ENCODE data around the gene IL12B. TPM values are rescaled to one million over a fixed set of nuclear protein-coding genes. Genes with fewer than 3 reads are reported as not detected.

Gene IL12B
- total RNA-seq = under 0.01 and 0.16 TPM in 2 replicates

GRCh38 chr5:159330131-159330800, at the start of gene IL12B:
Gene IL12B, minus strand, starts transcription at chr5:159330487. Its CDS starts 3,705 bp downstream, at chr5:159326782.

Other genes starting within 250 kb of the IL12B start
- gene EBF1, start 230.6 kb downstream of the IL12B start, total RNA-seq = 4.7 and 11.1 TPM in 2 replicates
- gene RNF145, start 120.9 kb downstream of the IL12B start, total RNA-seq = 35.3 and 47.3 TPM in 2 replicates
- gene UBLCP1, start 67.2 kb downstream of the IL12B start, total RNA-seq = 4.9 and 11.2 TPM in 2 replicates

Measured in bronchial smooth muscle cell (primary cell).